Panc1 (cell line): ENCODE results near the gene PRKAG3. TPM values are rescaled to one million over a fixed set of nuclear protein-coding genes. Genes with fewer than 3 reads are reported as not detected.

Experiments
- ATAC-seq: fragments of 200-7000 bp; cut with Tn5 transposase; 2 replicates; pipeline ENCODE4 v1.9.1; 2020; ENCODE audit warnings: mild to moderate bottlenecking, moderate library complexity
- BruUV-seq: library from RNA; stranded (reverse); fragments of 400-500 nt; replicated peaks from 2 replicates; lab custom pipeline; 2021; lab: Mats Ljungman, UMichigan
- CTCF ChIA-PET: fragments of 300-600 bp; sonication (Branson Sonifier 250); formaldehyde crosslinking; loops from one replicate; lab custom pipeline; 2022; ENCODE audit warnings: antibody characterized with exemption; lab: Charles Lee
- POLR2A ChIA-PET: fragments of 300-600 bp; sonication (Branson Sonifier 250); formaldehyde crosslinking; loops from one replicate; lab custom pipeline; 2022; ENCODE audit warnings: antibody characterized with exemption; lab: Charles Lee
- DNase-seq: peaks from one replicate; pipeline ENCODE4 v3.0.0-alpha.2; 2010; ENCODE audit warnings: low read depth, low spot score
- H3K27ac ChIP-seq: 2 replicates; pipeline ENCODE4 v1.5.1; 2011; ENCODE audit warnings: mild to moderate bottlenecking, low read length, inconsistent platforms
- H3K27me3 ChIP-seq: fragments of 200-500 bp; sonication (Bioruptor generic); 2 replicates; pipeline ENCODE4 v1.6.0; 2014; ENCODE audit warnings: low read length, inconsistent platforms; ENCODE audit not compliant: control insufficient read depth, insufficient read depth
- H3K36me3 ChIP-seq: fragments of 200-500 bp; sonication (Bioruptor generic); 2 replicates; pipeline ENCODE4 v1.5.1; 2014; ENCODE audit warnings: inconsistent platforms, mild to moderate bottlenecking, low read length, moderate library complexity; ENCODE audit not compliant: control insufficient read depth, insufficient read depth
- H3K4me1 ChIP-seq: 2 replicates; pipeline ENCODE4 v1.5.1; 2011; ENCODE audit warnings: inconsistent platforms, mild to moderate bottlenecking, low read length, moderate library complexity; ENCODE audit not compliant: control insufficient read depth, insufficient read depth
- H3K4me3 ChIP-seq, 2 experiments: 2 replicates each; pipeline ENCODE4 v1.5.1; 2011 to 2012; ENCODE audit warnings: low read depth in 2 of 2, low read length in 2 of 2, mild to moderate bottlenecking in 2 of 2, inconsistent platforms in 1 of 2, moderate library complexity in 1 of 2
- H3K9me3 ChIP-seq: fragments of 200-500 bp; sonication (Bioruptor generic); 2 replicates; pipeline ENCODE4 v1.5.1; 2014; ENCODE audit warnings: low read depth, mild to moderate bottlenecking, inconsistent platforms, low read length, moderate library complexity; ENCODE audit not compliant: control insufficient read depth, insufficient read depth
- POLR2AphosphoS5 ChIP-seq: IDR thresholded peaks from 2 replicates; pipeline ENCODE4 v1.6.1; 2012; ENCODE audit warnings: mild to moderate bottlenecking, low read depth, low read length, moderate library complexity
- SIN3A ChIP-seq: IDR thresholded peaks from 2 replicates; pipeline ENCODE4 v1.6.1; 2012; ENCODE audit warnings: low read depth, mild to moderate bottlenecking, low read length, moderate library complexity, borderline replicate concordance; ENCODE audit not compliant: insufficient read depth
- TCF7L2 ChIP-seq: IDR thresholded peaks from 2 replicates; pipeline ENCODE4 v1.6.1; 2011; ENCODE audit warnings: mild to moderate bottlenecking, low read depth, low read length, inconsistent platforms
- in situ Hi-C: cut with HindIII; loops from 2 replicates; pipeline ENCODE4 v1.10.0; 2016; ENCODE audit warnings: low sequenced_read_pairs, low pct_unique_long_range_greater_than_20kb
- intact Hi-C: fragments of 100-400 bp; cut with micrococcal nuclease; formaldehyde crosslinking; loops from one replicate; pipeline ENCODE4 v1.10.0; 2022; ENCODE audit not compliant: unreplicated experiment
- total RNA-seq: library from RNA; stranded (reverse); gene quantifications from one replicate; pipeline ENCODE4 v1.2.1, GENCODE V29; 2021; ENCODE audit not compliant: unreplicated experiment
- TF ChIP-seq, protein P1 (sequence below), 2 experiments: IDR thresholded peaks; 2 replicates each; pipeline ENCODE4 v1.6.1; 2011 to 2012; ENCODE audit warnings: low read depth in 2 of 2, control low read depth in 1 of 2, low read length in 1 of 2, mild to moderate bottlenecking in 1 of 2, moderate library complexity in 1 of 2; ENCODE audit not compliant: insufficient read depth in 1 of 2
- TF ChIP-seq, protein P2 (sequence below): fragments of 450-650 bp; IDR thresholded peaks from 2 replicates; pipeline ENCODE4 v1.5.1; 2017; ENCODE audit warnings: mild to moderate bottlenecking

PRKAG3 gene
- total RNA-seq, 1 experiment from 2014 or later, result not detected

GRCh38 chr2:218820746-218821369 is 10.7 kb downstream of the PRKAG3 start:
- H3K36me3 ChIP-seq, result no peaks in the 10 kb centered on the region
- no peaks in the 10 kb centered on the region for H3K9me3 ChIP-seq
- POLR2A ChIA-PET, result no interaction called here
- BruUV-seq, result no TSS peak
- CTCF ChIA-PET, result interaction anchor here (0.6 kb wide), 1 partner anchor 374 kb away, joined by 7 read pairs; no protein-coding TSS in a partner anchor
- TF ChIP-seq SIN3A (no peak), POLR2AphosphoS5 (no peak), TCF7L2 (no peak)
- TF ChIP-seq, protein P1, sequence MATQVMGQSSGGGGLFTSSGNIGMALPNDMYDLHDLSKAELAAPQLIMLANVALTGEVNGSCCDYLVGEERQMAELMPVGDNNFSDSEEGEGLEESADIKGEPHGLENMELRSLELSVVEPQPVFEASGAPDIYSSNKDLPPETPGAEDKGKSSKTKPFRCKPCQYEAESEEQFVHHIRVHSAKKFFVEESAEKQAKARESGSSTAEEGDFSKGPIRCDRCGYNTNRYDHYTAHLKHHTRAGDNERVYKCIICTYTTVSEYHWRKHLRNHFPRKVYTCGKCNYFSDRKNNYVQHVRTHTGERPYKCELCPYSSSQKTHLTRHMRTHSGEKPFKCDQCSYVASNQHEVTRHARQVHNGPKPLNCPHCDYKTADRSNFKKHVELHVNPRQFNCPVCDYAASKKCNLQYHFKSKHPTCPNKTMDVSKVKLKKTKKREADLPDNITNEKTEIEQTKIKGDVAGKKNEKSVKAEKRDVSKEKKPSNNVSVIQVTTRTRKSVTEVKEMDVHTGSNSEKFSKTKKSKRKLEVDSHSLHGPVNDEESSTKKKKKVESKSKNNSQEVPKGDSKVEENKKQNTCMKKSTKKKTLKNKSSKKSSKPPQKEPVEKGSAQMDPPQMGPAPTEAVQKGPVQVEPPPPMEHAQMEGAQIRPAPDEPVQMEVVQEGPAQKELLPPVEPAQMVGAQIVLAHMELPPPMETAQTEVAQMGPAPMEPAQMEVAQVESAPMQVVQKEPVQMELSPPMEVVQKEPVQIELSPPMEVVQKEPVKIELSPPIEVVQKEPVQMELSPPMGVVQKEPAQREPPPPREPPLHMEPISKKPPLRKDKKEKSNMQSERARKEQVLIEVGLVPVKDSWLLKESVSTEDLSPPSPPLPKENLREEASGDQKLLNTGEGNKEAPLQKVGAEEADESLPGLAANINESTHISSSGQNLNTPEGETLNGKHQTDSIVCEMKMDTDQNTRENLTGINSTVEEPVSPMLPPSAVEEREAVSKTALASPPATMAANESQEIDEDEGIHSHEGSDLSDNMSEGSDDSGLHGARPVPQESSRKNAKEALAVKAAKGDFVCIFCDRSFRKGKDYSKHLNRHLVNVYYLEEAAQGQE (IDR thresholded peaks at IDR 0.05; ENCODE audit: insufficient read depth in 1 of 2, low read depth in 2 of 2, low read length in 1 of 2), result no peak
- TF ChIP-seq, protein P2, sequence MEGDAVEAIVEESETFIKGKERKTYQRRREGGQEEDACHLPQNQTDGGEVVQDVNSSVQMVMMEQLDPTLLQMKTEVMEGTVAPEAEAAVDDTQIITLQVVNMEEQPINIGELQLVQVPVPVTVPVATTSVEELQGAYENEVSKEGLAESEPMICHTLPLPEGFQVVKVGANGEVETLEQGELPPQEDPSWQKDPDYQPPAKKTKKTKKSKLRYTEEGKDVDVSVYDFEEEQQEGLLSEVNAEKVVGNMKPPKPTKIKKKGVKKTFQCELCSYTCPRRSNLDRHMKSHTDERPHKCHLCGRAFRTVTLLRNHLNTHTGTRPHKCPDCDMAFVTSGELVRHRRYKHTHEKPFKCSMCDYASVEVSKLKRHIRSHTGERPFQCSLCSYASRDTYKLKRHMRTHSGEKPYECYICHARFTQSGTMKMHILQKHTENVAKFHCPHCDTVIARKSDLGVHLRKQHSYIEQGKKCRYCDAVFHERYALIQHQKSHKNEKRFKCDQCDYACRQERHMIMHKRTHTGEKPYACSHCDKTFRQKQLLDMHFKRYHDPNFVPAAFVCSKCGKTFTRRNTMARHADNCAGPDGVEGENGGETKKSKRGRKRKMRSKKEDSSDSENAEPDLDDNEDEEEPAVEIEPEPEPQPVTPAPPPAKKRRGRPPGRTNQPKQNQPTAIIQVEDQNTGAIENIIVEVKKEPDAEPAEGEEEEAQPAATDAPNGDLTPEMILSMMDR, result no peak
- no peak overlapping the region for H3K27ac ChIP-seq
- no peaks in the 10 kb centered on the region for H3K4me1 ChIP-seq
- ATAC-seq, result peak; percentile 57; the same call in 1 of the 2 replicates
- H3K4me3 ChIP-seq, result no peak overlapping the region
- in situ Hi-C loops, result no loop called here
- intact Hi-C loops, result no loop called here
- DNase-seq, result no peak
- H3K27me3 ChIP-seq, result no peaks in the 10 kb centered on the region

- TF ChIP-seq TCF7L2 (no peak), POLR2AphosphoS5 (no peak), SIN3A (no peak)
- TF ChIP-seq, protein P2, result no peak
- TF ChIP-seq, protein P1 (IDR thresholded peaks at IDR 0.05; ENCODE audit: insufficient read depth in 1 of 2, low read depth in 2 of 2, low read length in 1 of 2), result no peak
- H3K27ac ChIP-seq, result no peak overlapping the region
- ATAC-seq (no peak), DNase-seq (no peak)
- H3K27me3 ChIP-seq, result no peaks in the 10 kb centered on the region
- ChIA-PET POLR2A (no interaction called here), CTCF (interaction anchor here (0.8 kb wide), 1 partner anchor 29 kb away, joined by 4 read pairs; no protein-coding TSS in a partner anchor)
- no peak overlapping the region for H3K4me3 ChIP-seq
- H3K9me3 ChIP-seq, result no peaks in the 10 kb centered on the region
- BruUV-seq, result no TSS peak
- intact Hi-C loops (no loop called here), in situ Hi-C loops (no loop called here)
- no peaks in the 10 kb centered on the region for H3K4me1 ChIP-seq
- H3K36me3 ChIP-seq, result no peaks in the 10 kb centered on the region
These were observed 12.5 kb downstream of the PRKAG3 start for GRCh38 chr2:218819093-218819492.
